IPS DF 6.9 (cell line): ENCODE data around the gene NTMT1.

ENCODE experiments used
- DNase-seq: peaks from one replicate; pipeline ENCODE4 v3.0.0-alpha.2; 2013; ENCODE audit warnings: low read depth, low spot score
- H3K27ac ChIP-seq: one replicate; pipeline ENCODE4 v1.5.1; 2013; ENCODE audit warnings: low read length, control low read depth
- H3K27me3 ChIP-seq: 2 replicates; pipeline ENCODE4 v1.6.1; 2013; ENCODE audit warnings: mild to moderate bottlenecking, low read length; ENCODE audit not compliant: control insufficient read depth, insufficient read depth
- H3K36me3 ChIP-seq: 2 replicates; pipeline ENCODE4 v1.6.1; 2013; ENCODE audit warnings: low read length; ENCODE audit not compliant: control insufficient read depth, insufficient read depth
- H3K4me1 ChIP-seq: 2 replicates; pipeline ENCODE4 v1.6.1; 2013; ENCODE audit warnings: low read length; ENCODE audit not compliant: control insufficient read depth, insufficient read depth
- H3K4me3 ChIP-seq: 2 replicates; pipeline ENCODE4 v1.5.1; 2013; ENCODE audit warnings: mild to moderate bottlenecking, low read length
- H3K9me3 ChIP-seq: 2 replicates; pipeline ENCODE4 v1.6.1; 2013; ENCODE audit warnings: low read length, inconsistent platforms; ENCODE audit not compliant: control insufficient read depth, insufficient read depth
- WGBS: extraction: QIAGEN DNeasy Blood & Tissue Kit; methylation state at CpG from one replicate; pipeline ENCODE4 v1.1.7; 2013; ENCODE audit warnings: mixed read lengths, missing lambda C conversion rate; ENCODE audit not compliant: insufficient read length, insufficient coverage; 5-methylcytosine and 5-hydroxymethylcytosine counted together

The NTMT1 gene

DNA sequence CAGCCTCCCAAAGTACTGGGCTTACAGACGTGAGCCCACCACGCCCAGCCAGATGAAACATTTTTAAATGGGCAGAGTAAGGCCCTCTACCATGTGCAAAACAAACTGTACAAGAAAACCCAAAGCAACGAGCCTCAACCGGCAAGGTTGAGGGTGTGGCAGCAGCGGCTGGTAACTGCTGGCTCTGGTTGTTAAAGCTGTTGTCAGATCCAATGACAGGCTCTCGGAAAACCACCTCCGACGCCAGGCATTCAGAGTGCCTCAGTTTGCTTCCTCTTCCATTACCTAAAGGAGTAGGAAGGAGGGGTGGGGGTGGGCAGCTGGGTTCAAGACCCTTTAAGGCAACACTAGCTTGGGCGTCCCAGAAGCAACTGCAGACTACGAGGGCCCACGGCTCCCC lies 18.4 kb downstream of the NTMT1 start:
- Histone ChIP-seq H3K4me1 (peaks cover 2% of the 10 kb centered on the region; the same call in 1 of the 2 replicates), H3K27me3 (no peaks in the 10 kb centered on the region), H3K4me3 (no peak overlapping the region), H3K27ac (no peak overlapping the region), H3K36me3 (no peaks in the 10 kb centered on the region; the same call in 1 of the 2 replicates), H3K9me3 (no peaks in the 10 kb centered on the region)
- no peak for DNase-seq
- no CpG with 5 or more reads among the region's 11 CpGs for WGBS

GRCh38 chr9:129644902-129645301 lies 18.9 kb downstream of the NTMT1 start:
- H3K4me1 ChIP-seq = peaks cover 2% of the 10 kb centered on the region; the same call in 1 of the 2 replicates
- H3K36me3 ChIP-seq = no peaks in the 10 kb centered on the region
- H3K4me3 ChIP-seq = no peak overlapping the region
- no CpG with 5 or more reads among the region's 17 CpGs for WGBS
- no peak overlapping the region for H3K27ac ChIP-seq
- no peaks in the 10 kb centered on the region for H3K27me3 ChIP-seq
- H3K9me3 ChIP-seq = no peaks in the 10 kb centered on the region
- DNase-seq = no peak

- Histone ChIP-seq H3K4me3 (no peak overlapping the region), H3K4me1 (peaks cover under 1% of the 10 kb centered on the region; the same call in 1 of the 2 replicates), H3K36me3 (no peaks in the 10 kb centered on the region), H3K9me3 (no peaks in the 10 kb centered on the region), H3K27me3 (no peaks in the 10 kb centered on the region), H3K27ac (no peak overlapping the region)
- no peak for DNase-seq
- WGBS = no CpG with 5 or more reads among the region's 12 CpGs
These were observed 20.3 kb downstream of the NTMT1 start for GRCh38 chr9:129646252-129646651.

- H3K27ac ChIP-seq = no peak overlapping the region
- H3K9me3 ChIP-seq = no peaks in the 10 kb centered on the region
- no peaks in the 10 kb centered on the region for H3K36me3 ChIP-seq
- H3K4me1 ChIP-seq = no peaks in the 10 kb centered on the region
- no peak for DNase-seq
- no peaks in the 10 kb centered on the region for H3K27me3 ChIP-seq
- no peak overlapping the region for H3K4me3 ChIP-seq
- WGBS = no CpG with 5 or more reads among the region's 7 CpGs
These were observed 20.7 kb downstream of the NTMT1 start for GRCh38 chr9:129646654-129647053.

- H3K4me1 ChIP-seq = no peaks in the 10 kb centered on the region
- no peaks in the 10 kb centered on the region for H3K27me3 ChIP-seq
- no peak overlapping the region for H3K4me3 ChIP-seq
- no peak overlapping the region for H3K27ac ChIP-seq
- DNase-seq = no peak
- H3K36me3 ChIP-seq = no peaks in the 10 kb centered on the region
- H3K9me3 ChIP-seq = no peaks in the 10 kb centered on the region
- WGBS = 100% methylated on average over 8 of the region's 10 CpGs
These were observed 21.7 kb downstream of the NTMT1 start for GRCh38 chr9:129647635-129648034.

DNA sequence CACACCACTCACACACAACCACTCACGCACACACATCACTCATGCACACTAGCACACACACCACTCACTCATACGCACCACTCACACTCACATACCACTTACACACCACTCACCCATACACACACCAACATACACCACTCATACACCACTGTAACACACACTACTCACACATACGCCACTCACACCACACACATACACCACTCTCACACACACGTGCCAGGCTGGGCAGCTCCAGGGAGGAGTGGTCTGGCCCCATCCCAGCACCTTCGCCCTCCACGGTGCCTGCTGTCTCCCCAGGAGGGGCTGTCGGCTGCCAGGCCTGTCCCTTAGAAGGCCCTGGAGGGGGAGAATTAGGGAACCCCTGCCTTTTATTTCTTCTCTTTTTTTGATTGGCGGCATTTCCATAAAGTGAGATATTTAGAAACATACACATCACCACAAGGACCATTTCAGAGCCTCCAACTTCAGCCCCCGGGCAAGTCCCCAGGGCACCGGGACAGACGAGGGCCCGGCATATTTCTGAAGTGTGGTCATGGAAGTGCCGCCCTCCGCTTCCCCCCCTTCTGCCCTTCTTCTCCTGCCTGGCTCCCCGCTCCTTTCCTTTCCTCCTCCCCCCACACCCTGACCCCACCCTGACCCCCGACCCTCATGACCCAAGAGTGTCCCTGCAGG lies 22.3 kb downstream of the NTMT1 start:
- no peak overlapping the region for H3K4me3 ChIP-seq
- H3K27me3 ChIP-seq = no peaks in the 10 kb centered on the region
- DNase-seq = no peak
- H3K4me1 ChIP-seq = no peaks in the 10 kb centered on the region
- no peaks in the 10 kb centered on the region for H3K9me3 ChIP-seq
- H3K36me3 ChIP-seq = no peaks in the 10 kb centered on the region
- 97% methylated on average over 4 of the region's 16 CpGs for WGBS
- H3K27ac ChIP-seq = no peak overlapping the region

DNA sequence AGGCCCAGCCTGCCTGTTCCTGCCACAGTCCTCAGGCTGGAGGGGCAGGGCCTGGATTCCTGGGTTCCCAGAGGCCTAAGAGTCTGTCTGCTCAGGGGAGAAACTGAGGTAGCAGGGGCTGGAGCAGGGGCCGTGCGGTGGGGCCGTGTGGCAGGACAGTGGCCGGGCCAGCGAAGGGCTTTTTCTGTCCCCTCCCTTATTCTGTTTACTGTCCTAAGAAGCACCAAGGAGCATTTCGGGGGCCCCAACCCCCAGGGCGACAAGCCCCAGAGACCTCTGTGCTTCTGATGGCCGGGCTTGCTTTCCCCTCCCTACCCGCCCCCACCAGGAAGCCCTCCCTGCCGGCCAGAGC lies 22.8 kb downstream of the NTMT1 start:
- no peak overlapping the region for H3K27ac ChIP-seq
- H3K4me3 ChIP-seq = no peak overlapping the region
- WGBS = no CpG with 5 or more reads among the region's 10 CpGs
- H3K27me3 ChIP-seq = no peaks in the 10 kb centered on the region
- no peaks in the 10 kb centered on the region for H3K4me1 ChIP-seq
- DNase-seq = no peak
- no peaks in the 10 kb centered on the region for H3K36me3 ChIP-seq
- H3K9me3 ChIP-seq = no peaks in the 10 kb centered on the region

DNA sequence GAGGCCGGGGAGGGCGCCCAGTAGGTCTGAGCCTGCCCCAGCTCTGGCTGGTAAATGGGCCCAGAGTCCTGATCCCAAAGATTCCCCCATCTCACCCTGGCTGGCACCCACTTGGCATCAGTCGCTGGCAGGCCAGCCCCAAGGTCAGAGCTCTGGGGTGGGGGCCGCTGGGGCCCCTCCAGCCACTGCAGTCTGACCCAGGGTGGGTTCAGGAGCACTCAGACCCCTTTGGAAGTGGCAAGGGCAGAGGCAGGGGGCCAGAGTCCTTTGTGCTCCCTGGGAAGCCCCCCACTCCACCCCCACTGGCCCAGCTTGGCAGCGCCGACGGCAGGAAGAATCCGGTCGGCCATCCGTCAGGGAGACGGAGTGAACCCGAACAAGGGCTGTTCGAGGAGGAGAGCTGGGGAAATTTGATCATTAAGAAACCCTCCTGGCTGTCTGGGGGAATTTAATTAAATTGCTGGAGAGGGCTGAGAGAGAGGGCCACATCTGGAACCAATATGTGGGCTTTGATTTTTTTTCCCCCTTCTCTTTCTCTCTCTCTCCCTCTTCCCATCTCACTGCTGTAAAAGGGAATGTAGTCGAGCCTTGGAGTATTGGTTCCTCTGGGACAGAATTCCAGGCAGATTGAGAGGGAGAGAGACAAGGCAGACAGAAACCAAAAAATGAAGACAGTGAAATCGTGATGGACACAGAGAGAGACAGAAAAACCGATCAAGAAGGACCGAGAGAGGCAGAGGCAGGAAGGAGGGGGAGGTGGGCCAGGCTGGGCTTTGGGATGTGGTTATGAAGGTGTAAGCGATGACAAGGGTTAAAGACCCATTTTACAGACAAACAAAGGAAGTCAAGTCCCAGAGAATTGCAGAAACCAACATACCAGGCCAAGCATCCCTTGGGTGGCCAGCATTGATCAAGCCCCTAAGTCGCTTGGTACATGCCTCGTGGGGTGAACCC lies 24.0 kb downstream of the NTMT1 start:
- Histone ChIP-seq H3K27ac (no peak overlapping the region), H3K27me3 (no peaks in the 10 kb centered on the region), H3K4me1 (no peaks in the 10 kb centered on the region), H3K9me3 (no peaks in the 10 kb centered on the region), H3K4me3 (no peak overlapping the region), H3K36me3 (no peaks in the 10 kb centered on the region)
- DNase-seq = no peak
- WGBS = no CpG with 5 or more reads among the region's 20 CpGs

GRCh38 chr9:129650680-129651235 lies 24.8 kb downstream of the NTMT1 start:
- WGBS = no CpG with 5 or more reads among the region's 10 CpGs
- Histone ChIP-seq H3K27me3 (no peaks in the 10 kb centered on the region), H3K36me3 (no peaks in the 10 kb centered on the region), H3K27ac (no peak overlapping the region), H3K4me1 (no peaks in the 10 kb centered on the region), H3K9me3 (no peaks in the 10 kb centered on the region), H3K4me3 (no peak overlapping the region)
- no peak for DNase-seq

- no peak for DNase-seq
- WGBS = no CpG with 5 or more reads among the region's 19 CpGs
- Histone ChIP-seq H3K27ac (no peak overlapping the region), H3K27me3 (no peaks in the 10 kb centered on the region), H3K4me3 (no peak overlapping the region), H3K9me3 (no peaks in the 10 kb centered on the region), H3K36me3 (no peaks in the 10 kb centered on the region), H3K4me1 (no peaks in the 10 kb centered on the region)
These were observed 28.0 kb downstream of the NTMT1 start for GRCh38 chr9:129653823-129654553.
